ENCODE results near the gene PDE12. TPM values are rescaled to one million over a fixed set of nuclear protein-coding genes. Genes with fewer than 3 reads are reported as not detected.
"Not testable (repeated sequence)": the region's sequence is repeated elsewhere in the genome, so short reads cannot be mapped to it uniquely, and the experiment has no call there.

The PDE12 gene
- total RNA-seq, 2 experiments from 2014 or later, result 27.8 to 31.2 TPM

DNA sequence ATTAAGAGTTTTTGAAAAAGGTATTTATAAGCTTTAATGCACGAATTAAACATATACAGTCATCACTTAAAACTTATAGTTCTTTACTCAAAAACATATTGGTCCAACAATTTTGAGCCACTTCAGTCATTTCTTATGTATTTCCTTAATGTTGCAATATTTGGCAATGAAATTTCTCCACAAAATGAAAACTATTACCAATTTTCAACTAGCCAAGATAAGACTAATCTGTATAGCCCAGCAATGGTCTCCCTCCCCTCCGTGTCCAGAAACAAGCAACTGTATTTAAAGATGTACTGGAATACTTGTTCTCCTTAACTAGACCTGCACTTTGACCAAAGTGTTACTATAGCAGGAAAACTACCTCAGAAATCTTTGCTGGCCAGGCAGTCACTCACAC is 31.8 kb downstream of the PDE12 start:
- H3K36me3 Mint-ChIP-seq (ENCODE audit: low read depth), result peaks cover 34% of the 10 kb centered on the region
- no peaks in the 10 kb centered on the region for H3K27me3 Mint-ChIP-seq (ENCODE audit: low read depth)
- H3K4me1 Mint-ChIP-seq (ENCODE audit: low read depth), result peaks cover 6% of the 10 kb centered on the region
- ChIA-PET CTCF (no interaction called here), POLR2A (no interaction called here)
- ATAC-seq, result no peak
- H3K9me3 Mint-ChIP-seq (ENCODE audit: insufficient read depth), result no peaks in the 10 kb centered on the region
- DNase-seq, result no peak
- no peak overlapping the region for H3K4me3 Mint-ChIP-seq
- H3K27ac Mint-ChIP-seq, result no peak overlapping the region

DNA sequence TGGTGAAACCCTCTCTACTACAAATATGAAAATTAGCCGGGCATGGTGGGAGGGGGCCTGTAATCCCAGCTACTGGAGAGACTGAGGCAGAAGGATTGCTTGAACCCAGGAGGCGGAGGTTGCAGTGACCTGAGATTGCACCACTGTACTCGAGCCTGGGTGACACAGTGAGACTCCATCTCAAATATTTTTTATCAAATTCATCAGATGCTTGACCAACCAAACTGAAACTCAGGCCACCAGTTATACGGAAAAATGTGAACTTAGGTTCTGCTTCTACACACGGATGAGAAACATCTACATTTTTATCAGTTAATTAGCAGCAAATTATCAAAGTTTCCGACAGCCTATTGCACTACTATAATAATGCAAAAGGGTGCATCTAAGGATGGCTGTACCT is 36.2 kb downstream of the PDE12 start:
- H3K4me3 Mint-ChIP-seq, result no peak overlapping the region
- peaks cover 25% of the 10 kb centered on the region for H3K36me3 Mint-ChIP-seq (ENCODE audit: low read depth)
- no peaks in the 10 kb centered on the region for H3K27me3 Mint-ChIP-seq (ENCODE audit: low read depth)
- H3K9me3 Mint-ChIP-seq (ENCODE audit: insufficient read depth), result no peaks in the 10 kb centered on the region
- DNase-seq (no peak), ATAC-seq (no peak)
- ChIA-PET POLR2A (interaction anchor here (0.5 to 1.7 kb wide), 2 partner anchors 84 to 101 kb away, joined by 3 to 4 read pairs; partner anchors contain the start of gene DENND6A), CTCF (no interaction called here)
- H3K27ac Mint-ChIP-seq, result no peak overlapping the region
- H3K4me1 Mint-ChIP-seq (ENCODE audit: low read depth), result peaks cover 36% of the 10 kb centered on the region

DNA sequence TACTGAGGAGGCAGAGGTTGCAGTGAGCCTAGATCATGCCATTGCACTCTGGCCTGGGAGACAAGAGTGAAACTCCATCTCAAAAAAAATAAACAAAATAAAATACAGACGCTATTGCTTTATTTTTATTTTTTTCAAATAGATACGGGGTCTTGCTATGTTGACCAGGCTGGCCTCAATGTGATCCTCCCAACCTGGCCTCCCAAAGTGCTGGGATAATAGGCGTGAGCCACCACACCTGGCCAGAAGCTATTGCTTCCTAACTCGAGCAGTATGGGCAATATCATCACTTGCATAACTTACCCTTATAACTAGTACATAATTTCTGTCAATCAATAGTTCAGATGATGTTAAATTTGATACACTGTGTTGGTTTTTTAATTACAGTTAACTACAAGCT is 38.1 kb downstream of the PDE12 start:
- ChIA-PET POLR2A (interaction anchor here (1.2 kb wide), 1 partner anchor 37 kb away, joined by 4 read pairs; no protein-coding TSS in a partner anchor), CTCF (interaction anchor here (1.1 to 1.5 kb wide), 2 partner anchors 37 to 196 kb away, joined by 3 to 6 read pairs; no protein-coding TSS in a partner anchor)
- DNase-seq, result no peak
- no peaks in the 10 kb centered on the region for H3K27me3 Mint-ChIP-seq (ENCODE audit: low read depth)
- no peak for ATAC-seq
- H3K4me3 Mint-ChIP-seq, result no peak overlapping the region
- no peaks in the 10 kb centered on the region for H3K9me3 Mint-ChIP-seq (ENCODE audit: insufficient read depth)
- H3K36me3 Mint-ChIP-seq (ENCODE audit: low read depth), result peaks cover 28% of the 10 kb centered on the region
- H3K4me1 Mint-ChIP-seq (ENCODE audit: low read depth), result peaks cover 45% of the 10 kb centered on the region
- H3K27ac Mint-ChIP-seq, result no peak overlapping the region

DNA sequence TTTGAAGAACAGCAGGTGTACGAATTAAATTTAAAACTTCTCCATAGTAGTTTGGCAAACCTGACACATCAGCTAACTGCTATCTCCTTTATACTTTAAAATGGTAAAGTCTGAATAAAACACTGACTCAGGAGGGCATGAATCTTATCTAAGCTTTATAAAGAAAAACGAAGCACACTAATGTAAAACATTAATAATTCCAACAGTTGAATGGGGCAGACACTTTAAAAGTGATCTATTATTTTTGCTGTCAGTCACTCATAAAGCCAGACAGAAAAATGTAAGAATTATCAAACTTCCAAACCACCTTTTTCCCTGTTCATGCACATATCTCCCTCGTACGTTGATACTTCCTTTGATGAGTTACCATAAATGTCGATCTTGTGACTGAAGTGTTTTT is 38.5 kb downstream of the PDE12 start:
- peak overlapping the region; percentile 93 for H3K4me3 Mint-ChIP-seq
- ATAC-seq, result no peak
- H3K27ac Mint-ChIP-seq, result no peak overlapping the region
- CTCF ChIA-PET, result interaction anchor here (1.1 to 1.5 kb wide), 2 partner anchors 38 to 197 kb away, joined by 3 to 6 read pairs; no protein-coding TSS in a partner anchor
- peaks cover 49% of the 10 kb centered on the region for H3K4me1 Mint-ChIP-seq (ENCODE audit: low read depth)
- H3K36me3 Mint-ChIP-seq (ENCODE audit: low read depth), result peaks cover 30% of the 10 kb centered on the region
- POLR2A ChIA-PET, result interaction anchor here (1.2 kb wide), 1 partner anchor 37 kb away, joined by 4 read pairs; no protein-coding TSS in a partner anchor
- no peaks in the 10 kb centered on the region for H3K9me3 Mint-ChIP-seq (ENCODE audit: insufficient read depth)
- no peak for DNase-seq
- no peaks in the 10 kb centered on the region for H3K27me3 Mint-ChIP-seq (ENCODE audit: low read depth)

GRCh38 chr3:57596495-57597126 is 40.5 kb downstream of the PDE12 start:
- ChIA-PET POLR2A (interaction anchor here (0.8 to 5.6 kb wide), 7 partner anchors 36 to 368 kb away, joined by 3 to 80 read pairs (median 7); partner anchors contain the start of genes DENND6A, PDE12 and SLMAP), CTCF (interaction anchor here (1.0 to 3.3 kb wide), 4 partner anchors 15 to 260 kb away, joined by 3 to 14 read pairs (median 6); partner anchors contain the start of gene PDE12)
- Mint-ChIP-seq H3K4me1 (ENCODE audit: low read depth) (peaks cover 49% of the 10 kb centered on the region), H3K27me3 (ENCODE audit: low read depth) (no peaks in the 10 kb centered on the region), H3K27ac (peak overlapping the region; percentile 98), H3K36me3 (ENCODE audit: low read depth) (peaks cover 28% of the 10 kb centered on the region), H3K4me3 (peak overlapping the region; percentile 93), H3K9me3 (ENCODE audit: insufficient read depth) (no peaks in the 10 kb centered on the region)
- DNase-seq (peak; percentile 75), ATAC-seq (peak; percentile 16)

- H3K4me1 Mint-ChIP-seq (ENCODE audit: low read depth), result peaks cover 48% of the 10 kb centered on the region
- ATAC-seq (peak; percentile 90), DNase-seq (peak; percentile 99)
- H3K36me3 Mint-ChIP-seq (ENCODE audit: low read depth), result peaks cover 28% of the 10 kb centered on the region
- peak within 1 kb of the TSS; percentile 98 for H3K27ac Mint-ChIP-seq
- no peaks in the 10 kb centered on the region for H3K9me3 Mint-ChIP-seq (ENCODE audit: insufficient read depth)
- CTCF ChIA-PET, result interaction anchor here (0.8 to 3.3 kb wide), 7 partner anchors 16 to 200 kb away, joined by 3 to 14 read pairs (median 4); partner anchors contain the start of gene PDE12
- POLR2A ChIA-PET, result interaction anchor here (0.5 to 5.6 kb wide), 15 partner anchors 16 to 736 kb away, joined by 3 to 80 read pairs (median 5); partner anchors contain the start of genes DENND6A, PDE12, PXK and SLMAP
- no peaks in the 10 kb centered on the region for H3K27me3 Mint-ChIP-seq (ENCODE audit: low read depth)
- H3K4me3 Mint-ChIP-seq, result peak within 1 kb of the TSS; percentile 93
These were observed 41.3 kb downstream of the PDE12 start, which contains the start of gene ARF4 for GRCh38 chr3:57597127-57597923. TSS of gene ARF4 (minus strand) at chr3:57597344. CDS start at chr3:57597140, 204 bp downstream.

- ATAC-seq (no peak), DNase-seq (no peak)
- H3K27me3 Mint-ChIP-seq (ENCODE audit: low read depth), result no peaks in the 10 kb centered on the region
- peak overlapping the region; percentile 98 for H3K27ac Mint-ChIP-seq
- ChIA-PET CTCF (no interaction called here), POLR2A (interaction anchor here (0.7 to 5.6 kb wide), 3 partner anchors 35 to 160 kb away, joined by 3 to 80 read pairs (median 9); partner anchors contain the start of gene PDE12)
- H3K9me3 Mint-ChIP-seq (ENCODE audit: insufficient read depth), result no peaks in the 10 kb centered on the region
- peaks cover 26% of the 10 kb centered on the region for H3K36me3 Mint-ChIP-seq (ENCODE audit: low read depth)
- peak overlapping the region; percentile 93 for H3K4me3 Mint-ChIP-seq
- H3K4me1 Mint-ChIP-seq (ENCODE audit: low read depth), result peaks cover 35% of the 10 kb centered on the region
These were observed 42.8 kb downstream of the PDE12 start for GRCh38 chr3:57598765-57599360.

GRCh38 chr3:57600195-57600594 is 44.1 kb downstream of the PDE12 start:
- Mint-ChIP-seq H3K27me3 (ENCODE audit: low read depth) (no peaks in the 10 kb centered on the region), H3K36me3 (ENCODE audit: low read depth) (peaks cover 25% of the 10 kb centered on the region), H3K4me3 (no peak overlapping the region), H3K9me3 (ENCODE audit: insufficient read depth) (no peaks in the 10 kb centered on the region), H3K27ac (no peak overlapping the region), H3K4me1 (ENCODE audit: low read depth) (peaks cover 21% of the 10 kb centered on the region)
- CTCF ChIA-PET, result no interaction called here
- POLR2A ChIA-PET, result interaction anchor here (0.7 to 5.6 kb wide), 2 partner anchors 44 to 156 kb away, joined by 3 to 80 read pairs; partner anchors contain the start of genes PDE12 and SLMAP
- no peak for ATAC-seq
- no peak for DNase-seq

DNA sequence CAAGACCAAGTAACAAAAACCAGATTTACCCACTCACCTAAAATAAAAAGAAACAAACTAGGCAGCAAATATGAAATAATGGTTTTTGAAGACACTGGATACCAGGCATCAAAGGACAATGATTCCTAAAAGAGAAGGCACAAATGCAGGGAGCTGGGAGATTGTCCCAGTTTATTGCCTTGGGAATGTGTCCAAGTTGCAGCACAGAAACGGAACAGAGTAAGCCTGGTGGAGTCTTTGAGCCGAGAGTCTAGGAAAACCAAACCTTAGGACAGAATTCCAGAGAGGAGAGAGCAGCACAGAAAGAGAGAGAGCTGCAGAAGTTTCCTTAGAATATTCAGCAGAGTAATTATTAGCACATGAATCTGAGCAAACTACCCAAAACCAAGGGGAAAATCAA is 48.9 kb downstream of the PDE12 start:
- Mint-ChIP-seq H3K27me3 (ENCODE audit: low read depth) (no peaks in the 10 kb centered on the region), H3K9me3 (ENCODE audit: insufficient read depth) (peaks cover 16% of the 10 kb centered on the region), H3K27ac (no peak overlapping the region), H3K4me1 (ENCODE audit: low read depth) (no peaks in the 10 kb centered on the region), H3K36me3 (ENCODE audit: low read depth) (peaks cover 40% of the 10 kb centered on the region), H3K4me3 (no peak overlapping the region)
- no peak for DNase-seq
- ChIA-PET POLR2A (interaction anchor here (0.6 kb wide), 1 partner anchor 831 kb away, joined by 3 read pairs; no protein-coding TSS in a partner anchor), CTCF (interaction anchor here (1.2 kb wide), 2 partner anchors 31 to 251 kb away, joined by 3 read pairs; no protein-coding TSS in a partner anchor)
- ATAC-seq, result no peak

- Mint-ChIP-seq H3K9me3 (ENCODE audit: insufficient read depth) (peaks cover 16% of the 10 kb centered on the region), H3K36me3 (ENCODE audit: low read depth) (peaks cover 45% of the 10 kb centered on the region), H3K27me3 (ENCODE audit: low read depth) (no peaks in the 10 kb centered on the region), H3K4me3 (no peak overlapping the region), H3K4me1 (ENCODE audit: low read depth) (no peaks in the 10 kb centered on the region), H3K27ac (no peak overlapping the region)
- no peak for DNase-seq
- ATAC-seq, result no peak
- CTCF ChIA-PET, result interaction anchor here (1.2 kb wide), 1 partner anchor 251 kb away, joined by 3 read pairs; no protein-coding TSS in a partner anchor
- POLR2A ChIA-PET, result no interaction called here
These were observed 49.6 kb downstream of the PDE12 start for GRCh38 chr3:57605683-57606082.

GRCh38 chr3:57611870-57612269 is 55.8 kb downstream of the PDE12 start:
- H3K4me1 Mint-ChIP-seq (ENCODE audit: low read depth); CTCF ChIA-PET; ATAC-seq; POLR2A ChIA-PET; H3K9me3 Mint-ChIP-seq (ENCODE audit: insufficient read depth); H3K27ac Mint-ChIP-seq; H3K27me3 Mint-ChIP-seq (ENCODE audit: low read depth); H3K4me3 Mint-ChIP-seq; DNase-seq: not testable (repeated sequence)
- peaks cover 28% of the 10 kb centered on the region for H3K36me3 Mint-ChIP-seq (ENCODE audit: low read depth)

All from activated CD8-positive, alpha-beta T cell treated with anti-CD3 and anti-CD28 coated beads, Interleukin-2, amount 10 ng/mL, durations not matched to agents 7 days and 5 days (primary cell).